ENCODE measurements around the gene CPB2. TPM values are rescaled to one million over a fixed set of nuclear protein-coding genes. Genes with fewer than 3 reads are reported as not detected.

Gene CPB2
- total RNA-seq, 2 donors from 2014 or later: not detected

GRCh38 chr13:46111151-46111550, 6.3 kb upstream of the CPB2 start:
- no peaks in the 10 kb centered on the region for H3K4me1 ChIP-seq
- TF ChIP-seq CTCF (IDR thresholded peaks at IDR 0.05): no peak
- H3K4me3 ChIP-seq: no peak overlapping the region
- H3K9me3 ChIP-seq: no peaks in the 10 kb centered on the region
- H3K27me3 ChIP-seq: no peaks in the 10 kb centered on the region
- H3K27ac ChIP-seq: no peak overlapping the region
- H3K36me3 ChIP-seq: no peaks in the 10 kb centered on the region
- DNase-seq (ENCODE audit: low spot score): no peak

DNA sequence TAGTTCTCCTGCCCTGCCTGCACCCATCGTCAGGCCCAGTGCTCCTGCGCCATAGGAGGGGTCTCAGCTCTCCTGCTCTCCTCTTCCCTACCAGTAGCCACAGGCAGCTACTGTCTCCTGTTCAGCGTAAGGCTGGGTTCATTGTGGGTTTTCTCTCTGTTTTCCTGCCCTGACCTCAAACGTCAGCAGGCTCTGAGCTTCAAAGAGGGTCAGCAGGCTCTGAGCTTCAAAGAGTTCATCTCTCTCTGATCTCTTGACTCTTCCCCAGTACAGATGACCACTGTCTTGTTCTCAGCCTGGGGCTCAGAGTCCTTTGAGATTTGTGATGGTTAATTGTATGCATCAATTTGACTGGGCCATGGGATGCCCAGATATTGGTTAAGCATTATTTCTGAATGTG, 4.6 kb upstream of the CPB2 start:
- Histone ChIP-seq H3K27me3 (no peaks in the 10 kb centered on the region), H3K4me1 (no peaks in the 10 kb centered on the region), H3K27ac (no peak overlapping the region), H3K36me3 (no peaks in the 10 kb centered on the region), H3K9me3 (no peaks in the 10 kb centered on the region), H3K4me3 (no peak overlapping the region)
- no peak for DNase-seq (ENCODE audit: low spot score)
- TF ChIP-seq CTCF (IDR thresholded peaks at IDR 0.05): no peak

DNA sequence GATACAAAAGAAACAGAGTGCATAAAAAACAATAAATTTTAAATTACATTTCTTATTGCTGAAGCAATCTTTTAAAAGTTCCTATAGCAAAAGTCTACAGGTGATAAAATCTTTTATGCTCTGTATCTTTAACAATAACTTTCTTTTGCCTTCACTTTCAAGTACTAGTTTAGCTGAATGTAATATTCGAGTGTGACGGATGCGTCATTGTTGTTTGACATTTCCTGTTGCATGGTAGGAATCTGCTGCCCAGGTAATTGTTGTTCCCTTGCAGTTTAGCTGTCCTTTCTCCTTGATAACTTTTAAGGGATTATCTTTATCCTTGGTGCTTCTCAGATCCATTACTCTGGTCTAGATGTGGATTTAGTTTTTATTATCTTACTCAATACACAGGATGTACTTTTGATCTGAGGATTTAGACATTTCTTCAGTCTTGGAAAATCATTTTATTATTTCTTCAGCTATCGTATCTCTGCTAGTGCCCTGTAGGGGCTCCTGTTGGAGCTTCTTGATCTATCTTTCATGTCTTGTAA, 2.1 kb upstream of the CPB2 start:
- Histone ChIP-seq H3K27me3 (no peaks in the 10 kb centered on the region), H3K36me3 (no peaks in the 10 kb centered on the region), H3K9me3 (no peaks in the 10 kb centered on the region), H3K27ac (no peak overlapping the region), H3K4me1 (no peaks in the 10 kb centered on the region), H3K4me3 (no peak overlapping the region)
- no peak for DNase-seq (ENCODE audit: low spot score)
- TF ChIP-seq CTCF (IDR thresholded peaks at IDR 0.05): no peak

DNA sequence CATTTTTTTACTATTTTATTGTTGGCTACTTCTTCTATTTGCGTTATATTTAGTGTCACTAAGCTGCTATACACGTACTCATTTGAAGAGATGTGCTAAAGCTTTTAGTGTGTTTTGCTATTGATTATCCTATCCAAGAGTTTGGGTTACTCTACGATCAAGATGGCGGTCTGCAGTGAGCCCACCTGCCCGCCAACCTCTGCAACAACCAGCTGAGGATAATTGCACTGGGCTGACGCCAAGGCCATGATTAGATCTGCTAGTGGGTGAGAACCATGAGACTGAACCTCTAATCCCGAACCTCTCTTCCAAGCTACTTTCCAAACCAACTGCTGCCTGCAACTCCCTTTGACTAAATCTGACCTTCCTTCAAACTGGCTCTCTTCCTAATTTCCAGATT, 1.8 kb downstream of the CPB2 start:
- Histone ChIP-seq H3K36me3 (no peaks in the 10 kb centered on the region), H3K9me3 (no peaks in the 10 kb centered on the region), H3K4me1 (no peaks in the 10 kb centered on the region), H3K27ac (no peak overlapping the region), H3K27me3 (no peaks in the 10 kb centered on the region), H3K4me3 (no peak overlapping the region)
- no peak for TF ChIP-seq CTCF (IDR thresholded peaks at IDR 0.05)
- DNase-seq (ENCODE audit: low spot score): no peak

- no peaks in the 10 kb centered on the region for H3K27me3 ChIP-seq
- H3K4me1 ChIP-seq: no peaks in the 10 kb centered on the region
- H3K4me3 ChIP-seq: no peak overlapping the region
- TF ChIP-seq CTCF (IDR thresholded peaks at IDR 0.05): no peak
- H3K36me3 ChIP-seq: no peaks in the 10 kb centered on the region
- no peak overlapping the region for H3K27ac ChIP-seq
- H3K9me3 ChIP-seq: no peaks in the 10 kb centered on the region
- no peak for DNase-seq (ENCODE audit: low spot score)
Measured at GRCh38 chr13:46102255-46102605, 2.6 kb downstream of the CPB2 start.

DNA sequence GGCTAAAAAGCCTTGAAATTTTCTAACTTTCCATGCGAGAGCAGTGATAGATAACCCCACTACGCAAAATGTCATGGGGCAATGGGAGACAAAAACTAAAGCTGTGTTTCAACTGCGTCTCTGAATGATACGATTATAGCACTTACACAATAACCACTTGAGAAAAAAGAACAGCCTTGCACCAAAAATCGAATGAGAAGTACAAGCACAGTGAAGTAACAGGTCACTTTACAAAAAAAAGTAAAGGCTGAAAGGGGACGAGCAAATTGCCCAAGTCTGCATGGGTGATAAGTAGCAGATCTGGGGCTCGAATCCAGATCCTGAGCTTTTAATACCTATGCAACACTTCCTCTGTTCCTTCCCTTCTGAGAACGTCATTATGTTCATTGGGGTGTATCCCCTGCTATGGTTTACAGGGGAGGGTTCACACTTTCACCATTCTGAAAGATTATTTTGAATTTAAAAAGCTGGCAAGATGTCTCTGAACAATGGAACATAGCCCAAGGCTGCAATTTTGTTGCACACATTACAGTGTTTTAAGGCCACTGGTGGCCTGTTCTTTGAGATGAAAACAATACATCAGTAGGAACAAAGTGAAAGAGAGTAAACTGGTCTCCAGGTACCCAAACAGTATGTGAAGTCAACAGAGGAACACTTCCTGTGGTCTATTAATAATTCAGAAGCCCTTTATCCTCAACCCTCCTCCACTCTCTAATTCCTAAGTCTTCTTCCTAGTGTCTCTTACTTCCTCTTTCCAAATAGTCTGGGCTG, 3.2 kb downstream of the CPB2 start:
- Histone ChIP-seq H3K4me1 (no peaks in the 10 kb centered on the region), H3K36me3 (no peaks in the 10 kb centered on the region), H3K27ac (no peak overlapping the region), H3K27me3 (no peaks in the 10 kb centered on the region), H3K4me3 (no peak overlapping the region), H3K9me3 (no peaks in the 10 kb centered on the region)
- no peak for DNase-seq (ENCODE audit: low spot score)
- TF ChIP-seq CTCF (IDR thresholded peaks at IDR 0.05): no peak

All from right atrium auricular region (tissue), 2 donors.